GM19397 (cell line): ENCODE measurements around the gene CDK19.
"Not testable (repeated sequence)": the region's sequence is repeated elsewhere in the genome, so short reads cannot be mapped to it uniquely, and the experiment has no call there.

ENCODE experiments used
- ATAC-seq: cut with Tn5 transposase; IDR thresholded peaks from one replicate; pipeline ENCODE4 v1.9.1; 2021; ENCODE audit warnings: mild to moderate bottlenecking, moderate library complexity; ENCODE audit not compliant: unreplicated experiment

Gene CDK19

DNA sequence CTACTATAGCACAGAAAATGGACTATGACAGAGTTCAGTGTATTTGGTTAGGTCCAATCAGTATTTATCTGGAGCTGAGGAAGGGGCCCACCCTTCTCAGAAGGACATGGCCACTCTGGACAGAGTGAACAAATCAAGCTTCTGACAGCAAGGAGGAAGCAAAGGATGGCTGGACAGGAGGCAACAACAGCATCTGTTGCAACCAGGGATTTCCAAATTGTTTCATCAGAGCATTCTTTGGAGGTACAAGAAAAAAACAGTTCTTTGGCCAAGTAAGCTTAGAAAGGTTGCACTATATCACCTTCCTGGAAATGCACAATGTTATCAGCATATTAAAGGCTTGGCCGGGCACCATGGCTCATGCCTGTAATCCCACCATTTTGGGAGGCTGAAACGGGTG is 220.2 kb downstream of the CDK19 start:
- ATAC-seq: no peak

DNA sequence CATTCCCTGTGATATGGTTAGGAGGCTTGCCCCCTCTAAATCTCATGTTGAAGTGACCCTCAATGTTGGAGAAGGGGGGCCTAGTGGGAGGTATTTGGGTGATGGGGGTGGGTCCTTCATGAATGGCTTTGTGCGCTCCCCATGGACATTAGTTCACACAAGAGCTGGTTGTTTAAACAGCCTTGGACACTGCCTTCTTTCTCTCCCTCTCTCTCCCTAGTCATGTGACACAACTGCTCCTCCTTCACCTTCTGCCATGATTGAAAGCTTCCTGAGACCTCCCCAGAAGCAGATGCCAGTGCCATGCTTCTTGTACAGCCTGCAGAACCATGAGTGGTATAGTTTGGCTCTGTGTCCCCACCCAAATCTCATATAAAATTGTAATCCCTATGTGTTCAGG is 221.6 kb downstream of the CDK19 start:
- no peak for ATAC-seq

DNA sequence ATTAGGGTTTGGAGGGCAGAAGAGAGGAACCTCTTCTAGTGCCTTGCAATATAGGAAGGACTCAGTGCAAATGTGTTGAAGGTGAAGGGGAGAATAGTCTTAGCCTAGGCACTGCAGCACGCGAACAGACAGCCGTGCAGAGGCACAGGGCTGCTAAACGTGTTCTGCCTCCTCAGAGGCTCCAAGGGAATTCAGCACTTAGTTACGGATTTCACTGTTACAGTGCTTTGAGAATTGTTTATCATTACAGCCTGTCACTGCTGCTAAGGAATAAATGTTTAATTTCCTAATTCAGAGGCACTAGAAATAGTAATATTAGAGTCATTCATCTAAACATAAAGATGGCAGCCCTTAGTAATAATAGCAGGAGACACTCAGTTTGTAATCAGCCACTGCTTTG is 222.5 kb downstream of the CDK19 start:
- ATAC-seq: no peak

DNA sequence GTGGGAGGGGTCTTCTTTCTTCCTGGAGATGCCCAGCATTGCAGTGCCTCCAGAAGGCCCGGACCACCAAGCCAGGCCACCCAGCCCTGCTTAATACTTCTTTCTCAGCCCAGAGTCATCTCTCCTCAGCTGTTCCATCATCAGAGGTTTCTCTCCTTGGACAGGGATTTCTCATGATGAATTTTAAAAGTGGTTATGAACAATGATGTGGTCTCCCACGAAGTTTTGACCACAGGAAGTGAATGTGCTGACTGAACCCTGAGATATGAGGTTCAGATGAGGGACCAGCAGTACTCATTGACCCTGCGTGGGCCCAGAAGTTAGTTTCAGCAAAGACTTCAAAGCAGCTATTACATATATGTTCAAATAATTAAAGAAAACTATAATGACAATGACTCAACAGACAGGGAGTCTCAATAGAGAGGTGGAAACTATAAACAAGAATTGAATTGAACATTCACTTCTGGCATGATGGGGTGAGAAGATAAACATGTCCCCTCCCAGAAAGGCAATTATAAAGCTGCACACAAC is 224.4 kb downstream of the CDK19 start:
- ATAC-seq: no peak

DNA sequence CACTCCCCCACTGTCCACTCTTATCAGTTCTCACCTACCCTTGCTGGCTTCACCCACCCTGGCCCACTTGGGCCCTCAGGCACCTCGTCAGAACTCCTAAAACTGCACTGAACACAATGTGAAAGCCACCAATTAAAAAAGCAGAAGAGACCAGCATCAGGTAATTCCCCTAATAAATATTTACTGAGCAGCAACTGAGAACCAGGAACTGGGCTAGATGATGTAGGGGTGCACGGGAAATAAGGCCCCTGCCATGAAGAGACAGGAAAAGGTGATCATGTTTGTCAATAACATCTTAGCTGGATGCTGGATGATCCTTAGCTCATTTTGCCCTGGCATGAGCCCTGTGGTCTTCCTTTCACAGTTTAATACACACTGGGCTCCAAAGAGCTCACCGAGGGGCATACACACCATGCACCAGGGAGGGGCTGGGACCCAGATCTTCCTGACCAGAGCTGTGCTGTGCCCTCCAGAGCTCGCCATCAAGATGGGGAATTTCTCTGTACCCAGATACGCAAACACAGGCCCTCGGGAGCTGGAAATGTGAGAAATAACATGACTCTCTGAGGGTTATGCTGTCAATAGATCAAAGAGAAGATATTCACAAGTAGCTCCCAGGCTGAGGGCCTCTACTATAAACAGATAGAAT is 225.3 kb downstream of the CDK19 start:
- peak; percentile 86 for ATAC-seq

DNA sequence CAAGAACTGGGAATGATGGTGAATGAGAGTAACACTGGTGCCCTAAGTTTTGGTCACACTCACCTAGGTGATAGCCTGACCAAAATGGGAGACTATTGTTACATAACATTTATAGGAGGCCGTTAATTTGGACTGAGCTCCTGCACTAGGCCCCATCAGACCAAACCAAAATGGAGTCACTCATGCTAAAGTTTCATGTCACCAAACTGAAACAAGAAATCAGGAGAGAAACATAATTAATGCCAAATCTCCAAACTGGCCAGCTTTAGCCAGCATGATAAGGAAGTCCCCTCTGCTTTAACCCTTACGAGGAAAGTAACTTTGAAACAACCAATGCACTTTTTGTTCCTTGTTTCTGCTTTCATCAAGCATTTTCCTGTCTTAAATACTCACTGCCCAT is 227.9 kb downstream of the CDK19 start:
- ATAC-seq: no peak

DNA sequence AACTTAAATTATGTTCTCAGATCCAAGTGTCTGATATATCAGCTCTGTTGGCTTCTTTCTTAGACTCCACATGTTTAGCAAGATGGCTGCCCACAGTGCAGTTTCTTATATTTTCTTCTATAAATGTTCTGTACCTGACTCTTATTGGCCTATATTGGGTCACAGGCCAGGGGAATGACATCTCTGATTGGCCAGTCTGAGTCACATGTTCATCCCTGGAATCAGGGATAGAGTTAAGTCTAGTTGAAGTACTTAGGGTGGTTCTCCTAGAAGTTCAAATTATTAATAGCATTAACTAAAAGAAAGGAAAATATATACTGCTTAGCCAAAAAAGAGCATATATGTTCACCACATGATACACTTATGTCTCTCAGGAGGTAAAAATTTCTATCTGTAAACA is 233.6 kb downstream of the CDK19 start:
- ATAC-seq: no peak

DNA sequence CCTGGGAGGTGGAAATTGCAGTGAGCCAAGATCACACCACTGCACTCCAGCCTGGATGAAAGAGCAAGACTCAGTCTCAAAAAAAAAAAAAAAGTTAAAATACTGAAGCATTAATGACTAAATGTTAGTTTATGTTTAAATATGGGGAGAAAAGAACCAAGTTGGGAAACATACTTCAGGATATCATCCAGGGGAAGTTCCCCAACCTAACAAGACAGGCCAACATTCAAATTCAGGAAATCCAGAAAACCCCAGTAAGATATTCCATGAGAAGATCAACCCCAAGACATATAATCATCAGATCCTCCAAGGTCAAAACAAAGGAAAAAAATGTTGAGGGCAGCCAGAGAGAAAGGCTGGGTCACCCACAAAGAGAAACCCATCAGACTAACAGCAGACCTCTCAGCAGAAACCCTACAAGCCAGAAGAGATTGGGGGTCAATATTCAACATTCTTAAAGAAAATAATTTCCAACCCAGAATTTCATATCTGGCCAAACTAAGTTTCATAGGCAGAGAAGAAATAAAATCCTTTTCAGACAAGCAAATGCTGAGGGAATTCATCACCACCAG is 237.6 kb downstream of the CDK19 start:
- ATAC-seq: not testable (repeated sequence)

DNA sequence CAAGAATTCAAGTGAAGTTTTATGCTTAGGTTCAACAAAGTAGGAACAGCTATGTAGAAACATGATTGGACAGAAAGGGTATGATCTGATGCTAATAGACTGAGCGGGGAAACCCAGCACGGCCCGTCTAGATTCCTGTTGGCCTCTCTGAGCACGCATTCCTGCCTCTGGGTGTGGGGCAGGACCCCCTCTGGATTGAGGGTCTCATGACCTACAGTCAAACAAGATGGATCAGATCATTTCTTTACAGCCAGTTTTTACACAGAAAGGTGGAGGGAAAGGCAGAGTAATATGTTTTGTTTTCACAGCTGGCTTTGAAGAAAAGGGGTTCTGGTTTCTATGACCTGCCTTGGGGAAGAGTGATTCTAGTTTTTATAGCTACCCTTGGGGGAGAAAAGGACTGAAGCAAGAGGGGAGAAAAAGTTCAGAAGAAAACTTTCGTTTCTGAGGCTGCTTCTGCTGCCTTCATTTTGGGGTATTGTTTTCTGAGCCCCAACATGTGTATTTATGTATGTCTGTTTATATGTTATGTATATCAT is 239.3 kb downstream of the CDK19 start:
- ATAC-seq: no peak

DNA sequence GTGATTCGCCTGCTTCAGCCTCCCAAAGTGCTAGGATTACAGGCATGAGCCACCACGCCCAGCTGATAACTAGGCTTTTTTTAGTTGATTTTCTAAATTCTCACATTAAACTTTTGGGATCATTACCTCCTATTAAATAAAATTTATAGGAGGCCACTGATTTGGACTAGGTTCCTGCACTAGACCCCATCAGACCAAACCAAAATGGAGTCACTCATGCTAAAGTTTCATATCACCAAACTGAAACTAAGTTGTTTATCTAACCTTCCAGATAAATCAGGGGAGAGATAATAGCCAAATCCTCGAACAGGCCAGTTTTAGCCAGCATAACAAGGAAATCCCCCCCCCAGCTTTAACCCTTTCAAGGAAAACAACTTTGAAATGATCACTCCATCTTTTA is 240.5 kb downstream of the CDK19 start:
- ATAC-seq: no peak

DNA sequence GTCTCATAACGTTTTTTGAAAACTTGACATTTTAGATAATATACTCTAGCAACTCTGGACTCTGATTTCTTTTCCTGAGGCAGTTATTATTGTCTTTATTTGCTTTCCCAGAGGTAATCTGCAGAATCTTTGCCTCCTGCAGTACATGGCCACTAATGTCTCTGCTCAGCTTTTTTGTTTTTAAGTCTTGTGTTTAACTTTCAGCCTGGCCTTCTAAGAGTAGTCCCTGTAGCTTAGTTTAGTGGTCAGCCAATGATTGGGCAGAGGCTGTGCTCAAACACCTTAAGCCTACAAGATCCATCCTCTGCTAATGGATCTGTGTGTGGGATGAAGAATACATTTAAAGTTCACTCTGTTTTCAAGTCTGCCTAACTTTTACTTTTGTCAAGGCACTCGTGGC is 241.7 kb downstream of the CDK19 start:
- no peak for ATAC-seq

DNA sequence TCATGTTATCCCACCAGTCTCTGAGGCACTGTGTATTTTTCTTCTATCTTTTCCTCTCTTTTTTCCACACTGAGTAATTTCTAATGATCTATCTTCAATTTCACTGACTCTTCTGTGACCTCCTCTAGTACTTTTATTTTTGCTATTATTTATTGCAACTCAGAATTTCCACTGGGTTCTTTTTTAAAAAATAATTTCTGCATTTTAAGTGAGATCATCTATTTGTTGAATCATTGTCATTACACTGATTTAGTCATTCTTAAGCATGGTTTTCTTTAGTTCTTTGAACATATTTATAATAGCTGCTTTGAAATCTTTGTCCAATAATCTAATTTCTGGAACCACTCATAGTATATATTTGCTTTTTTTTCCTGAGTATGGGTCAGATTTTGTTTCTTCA is 242.1 kb downstream of the CDK19 start:
- no peak for ATAC-seq

DNA sequence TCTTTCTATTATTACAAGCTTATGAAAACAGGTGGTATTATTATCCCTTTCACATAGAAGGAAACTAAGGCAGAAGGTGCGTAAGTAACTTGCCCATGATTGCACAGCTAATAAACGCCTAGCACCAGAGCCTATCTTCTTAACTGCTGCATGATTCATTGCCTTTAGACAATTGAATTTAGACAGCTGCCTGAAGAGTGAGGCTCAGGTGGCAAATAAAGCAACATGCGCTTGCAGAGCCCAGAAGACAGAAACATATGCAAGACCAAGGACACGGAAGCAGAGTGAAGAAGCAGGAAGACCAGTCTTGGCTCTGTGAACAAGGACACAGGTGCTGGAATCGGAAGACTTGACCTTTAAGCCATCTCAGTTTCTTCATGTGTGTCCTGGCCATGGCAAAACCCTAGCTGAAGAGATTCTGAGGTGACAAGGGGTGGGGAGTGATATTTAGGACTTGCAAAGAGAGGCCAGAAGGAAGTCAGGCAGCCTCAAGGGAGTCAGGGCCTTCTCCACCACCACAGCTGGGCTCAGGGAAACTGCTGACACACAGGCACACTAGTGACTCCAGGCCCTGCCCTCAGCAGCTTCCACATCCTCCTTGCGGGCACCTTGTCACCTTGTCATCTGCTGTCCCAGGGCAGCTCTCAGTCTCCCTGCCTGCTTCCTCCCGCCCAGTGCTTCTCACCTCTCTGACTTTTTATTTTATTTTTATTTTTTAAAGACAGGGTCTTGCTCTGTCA is 247.1 kb downstream of the CDK19 start:
- no peak for ATAC-seq

DNA sequence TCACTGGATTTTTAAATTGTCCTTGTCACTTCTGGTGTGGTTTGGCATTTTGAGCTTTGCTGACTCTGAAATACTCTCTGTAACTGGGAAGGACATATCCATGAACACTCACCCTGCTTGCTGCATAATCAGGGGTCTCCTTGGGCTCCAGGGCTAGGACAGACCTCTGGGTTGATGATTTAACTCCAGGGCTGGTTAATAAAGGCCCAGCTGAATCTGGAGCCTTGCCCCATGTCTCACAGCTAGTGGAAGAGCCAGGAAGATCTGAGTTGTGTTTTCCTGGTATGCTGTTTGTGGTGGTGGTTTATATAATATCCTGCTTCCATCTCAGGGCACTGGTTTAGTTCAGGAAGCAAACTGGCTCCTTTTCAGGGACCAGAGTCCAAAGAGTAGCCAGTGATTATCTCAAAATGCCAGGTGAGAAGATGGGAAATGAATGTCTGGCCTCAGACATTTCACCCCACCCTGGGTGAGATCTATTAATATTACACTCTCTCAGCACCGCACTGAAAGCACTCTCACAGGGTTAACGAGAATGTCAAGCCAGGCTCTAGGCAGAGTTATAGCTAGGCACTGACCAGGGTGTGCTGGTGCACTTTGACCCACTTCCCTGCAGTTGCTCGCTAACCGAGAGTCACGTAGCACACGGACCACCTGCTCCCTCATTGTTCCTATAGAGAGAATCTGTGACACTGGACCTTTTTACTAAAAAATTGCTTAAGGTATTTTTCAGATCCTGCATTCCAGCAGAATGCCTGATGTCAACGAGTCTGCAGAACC is 248.7 kb downstream of the CDK19 start:
- no peak for ATAC-seq

DNA sequence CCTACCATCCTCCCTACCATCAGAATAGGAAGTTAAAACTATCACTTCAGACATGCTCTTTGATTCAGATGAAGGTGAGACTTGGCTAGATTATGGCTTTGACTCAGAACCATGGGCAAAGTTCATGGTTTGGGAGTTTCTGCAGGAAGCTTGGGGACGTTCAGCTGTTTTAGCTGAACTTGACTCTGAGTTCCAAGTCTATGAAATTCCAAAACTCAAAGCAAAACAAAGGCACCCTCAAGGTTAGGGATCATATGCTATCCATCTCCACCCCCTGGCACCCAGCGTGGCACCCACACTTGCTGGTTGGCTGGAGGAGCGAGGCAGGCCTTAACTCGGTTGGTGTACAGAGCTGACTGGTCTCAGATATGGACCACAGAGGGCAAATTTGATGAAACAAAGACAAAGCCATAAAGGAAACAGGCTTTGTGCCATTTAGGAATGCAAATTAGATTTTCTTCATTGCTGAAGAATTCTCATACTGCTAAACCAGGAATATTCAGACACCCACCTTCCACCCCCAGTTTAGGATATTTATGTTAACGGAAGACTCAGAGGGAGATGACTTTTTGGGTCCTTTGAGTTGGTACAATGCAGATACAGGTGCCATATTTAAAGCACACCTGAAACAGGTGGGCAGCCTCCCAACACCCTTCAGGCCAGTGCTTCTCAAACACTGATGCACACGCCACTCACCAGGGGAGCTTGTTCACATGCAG is 250.4 kb downstream of the CDK19 start:
- ATAC-seq: no peak

DNA sequence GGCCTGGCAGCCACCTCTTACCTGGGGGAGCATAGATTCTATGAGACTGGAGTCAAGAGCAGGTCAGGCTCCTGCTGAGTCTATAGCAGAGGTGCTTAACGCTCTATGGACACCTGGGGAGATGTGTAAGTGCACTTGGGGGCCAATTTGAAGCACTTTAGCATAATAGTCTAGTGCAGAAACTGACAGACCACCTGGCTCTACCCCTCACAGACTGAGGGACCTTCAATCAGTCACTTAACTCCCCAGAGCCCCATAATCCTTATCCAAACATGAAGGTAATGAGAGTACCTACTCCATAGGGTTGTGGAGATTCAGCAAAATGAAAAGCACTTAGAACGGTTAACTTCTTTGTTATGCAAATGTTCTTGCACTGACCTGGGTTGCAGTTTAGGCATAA is 251.6 kb downstream of the CDK19 start:
- no peak for ATAC-seq

DNA sequence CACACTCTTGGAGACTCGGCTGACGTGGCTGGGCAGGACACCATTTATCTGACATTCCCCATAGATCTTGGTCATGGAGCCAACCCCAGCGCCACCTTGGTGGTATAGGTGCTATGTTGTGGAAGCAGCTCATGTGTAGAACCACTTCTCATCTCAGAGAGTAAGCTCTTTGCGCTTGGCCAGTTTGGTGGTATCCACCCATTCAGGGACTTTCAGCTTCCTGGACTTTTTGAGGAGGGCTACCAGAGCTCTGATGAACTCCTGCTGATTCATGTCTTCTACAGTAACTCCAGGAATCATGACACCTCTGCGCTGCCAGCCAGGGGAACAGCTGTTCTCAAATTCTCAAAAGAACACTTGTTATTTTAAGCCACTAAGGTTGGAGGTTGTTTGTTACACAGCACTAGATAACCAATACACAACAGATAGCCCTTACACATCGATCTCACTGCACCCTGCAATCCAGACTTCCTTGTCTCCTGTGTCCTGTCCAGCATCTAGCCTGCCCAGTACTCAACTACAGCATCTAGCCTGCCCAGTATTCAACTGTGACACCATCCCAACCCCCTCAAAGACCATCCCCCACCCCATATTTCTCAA is 252.9 kb downstream of the CDK19 start:
- ATAC-seq: no peak

DNA sequence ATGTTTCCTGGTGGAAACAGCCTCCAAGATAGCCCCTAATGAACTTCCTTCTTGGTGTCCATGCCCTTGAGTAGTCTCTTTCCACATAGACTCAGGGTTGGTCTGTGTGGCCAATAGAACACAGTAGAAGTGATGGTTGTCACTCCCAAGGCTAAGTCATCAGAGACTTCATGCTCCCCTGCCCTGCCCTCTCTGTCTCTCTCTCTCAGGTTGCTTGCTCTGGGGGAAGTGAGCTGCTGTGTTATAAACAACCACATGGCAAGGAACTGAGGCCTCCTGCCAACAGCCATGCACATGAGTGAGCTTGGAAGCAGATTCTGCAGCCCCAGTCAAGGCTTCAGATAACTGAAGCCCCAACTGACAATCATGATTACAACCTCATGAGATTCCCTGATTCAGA is 253.6 kb downstream of the CDK19 start:
- ATAC-seq: no peak

DNA sequence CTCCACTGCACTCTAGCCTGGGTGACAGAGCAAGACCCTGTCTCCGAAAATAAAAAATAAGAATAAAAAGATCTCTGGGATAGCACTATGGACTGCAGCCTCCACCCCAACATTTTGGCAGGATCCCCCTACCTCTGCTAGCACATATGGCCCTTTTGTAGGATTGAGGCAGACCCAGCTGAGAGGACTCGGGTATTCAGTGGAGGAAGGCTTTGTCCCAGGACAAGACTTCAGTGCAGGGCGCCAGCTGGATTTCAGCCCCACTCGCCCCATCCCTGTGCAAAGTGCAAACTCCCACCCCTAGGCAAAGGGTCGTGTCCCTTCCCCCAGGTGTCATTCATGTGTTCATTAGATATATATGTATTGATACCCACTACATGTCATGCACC is 254.3 kb downstream of the CDK19 start:
- no peak for ATAC-seq
